HL-60 (cell line): ENCODE measurements around the gene ZDHHC9.

Source experiments
- DNase-seq, 2 experiments: peaks; one replicate each; pipeline ENCODE4 v3.0.0-alpha.2; 2010 to 2020; ENCODE audit warnings: low read depth in 1 of 2, low spot score in 1 of 2
- H3K27ac ChIP-seq: fragments of 250-450 bp; sonication (Bioruptor Pico); replicated peaks from 2 replicates; pipeline ENCODE4 v1.5.1; 2020; ENCODE audit warnings: mild to moderate bottlenecking, moderate library complexity
- H3K27me3 ChIP-seq: fragments of 250-450 bp; sonication (Bioruptor Pico); 2 replicates; pipeline ENCODE4 v1.5.1; 2021; ENCODE audit warnings: mild to moderate bottlenecking, moderate library complexity; ENCODE audit not compliant: insufficient read depth, poor library complexity, severe bottlenecking
- H3K4me3 ChIP-seq: replicated peaks from 2 replicates; pipeline ENCODE4 v1.5.1; 2011; ENCODE audit warnings: mild to moderate bottlenecking, control low read depth, low read length; ENCODE audit not compliant: insufficient read depth
- CTCF ChIP-seq: IDR thresholded peaks from one replicate; pipeline ENCODE4 v1.5.1; 2011; ENCODE audit warnings: low read length, control low read depth, inconsistent platforms; ENCODE audit not compliant: insufficient read depth
- GABPA ChIP-seq: IDR thresholded peaks from 2 replicates; pipeline ENCODE4 v1.6.1; 2012; ENCODE audit warnings: low read depth
- POLR2AphosphoS5 ChIP-seq: IDR thresholded peaks from 2 replicates; pipeline ENCODE4 v1.6.1; 2012; ENCODE audit warnings: low read depth
- REST ChIP-seq: IDR thresholded peaks from 2 replicates; pipeline ENCODE4 v1.6.1; 2012; ENCODE audit warnings: low read depth; ENCODE audit not compliant: insufficient replicate concordance
- SPI1 ChIP-seq: IDR thresholded peaks from 2 replicates; pipeline ENCODE4 v1.6.1; 2012; ENCODE audit warnings: low read depth, mild to moderate bottlenecking, borderline replicate concordance

Gene ZDHHC9

GRCh38 chrX:129808158-129808828 is 35.4 kb downstream of the ZDHHC9 start:
- no peak for TF ChIP-seq SPI1
- TF ChIP-seq CTCF: no peak
- H3K4me3 ChIP-seq: no peak overlapping the region
- DNase-seq: no peak
- no peaks in the 10 kb centered on the region for H3K27me3 ChIP-seq
- H3K27ac ChIP-seq: no peak overlapping the region

- no peak overlapping the region for H3K27ac ChIP-seq
- DNase-seq: no peak
- no peak for TF ChIP-seq GABPA
- TF ChIP-seq REST: no peak
- no peak for TF ChIP-seq CTCF
- TF ChIP-seq SPI1: no peak
- TF ChIP-seq POLR2AphosphoS5: no peak
- H3K4me3 ChIP-seq: no peak overlapping the region
- H3K27me3 ChIP-seq: no peaks in the 10 kb centered on the region
Measured at GRCh38 chrX:129804806-129805205, 38.9 kb downstream of the ZDHHC9 start.

- no peak for DNase-seq
- Histone ChIP-seq H3K4me3 (no peak overlapping the region), H3K27me3 (no peaks in the 10 kb centered on the region), H3K27ac (no peak overlapping the region)
- TF ChIP-seq SPI1: no peak
- no peak for TF ChIP-seq GABPA
- TF ChIP-seq POLR2AphosphoS5: no peak
- no peak for TF ChIP-seq REST
- TF ChIP-seq CTCF: no peak
Measured at GRCh38 chrX:129802863-129803262, 40.8 kb downstream of the ZDHHC9 start.

- no peak for TF ChIP-seq SPI1
- TF ChIP-seq REST: no peak
- TF ChIP-seq CTCF: no peak
- no peak for TF ChIP-seq GABPA
- no peak for TF ChIP-seq POLR2AphosphoS5
- no peak for DNase-seq
- Histone ChIP-seq H3K27me3 (no peaks in the 10 kb centered on the region), H3K4me3 (no peak overlapping the region), H3K27ac (no peak overlapping the region)
Measured at GRCh38 chrX:129800186-129800585, 43.5 kb downstream of the ZDHHC9 start.
